Activated CD8-positive, alpha-beta memory T cell treated with anti-CD3 and anti-CD28 coated beads for 36 hours (primary cell): ENCODE data around the gene DRAP1. TPM values are rescaled to one million over a fixed set of nuclear protein-coding genes. Genes with fewer than 3 reads are reported as not detected.

ENCODE experiments used
- CTCF ChIA-PET: fragments of 350-600 bp; sonication (Branson Sonifier 250); formaldehyde crosslinking; loops from one replicate; lab custom pipeline; 2021; ENCODE audit warnings: antibody characterized with exemption; lab: Charles Lee
- POLR2A ChIA-PET: fragments of 350-600 bp; sonication (Branson Sonifier 250); formaldehyde crosslinking; loops from one replicate; lab custom pipeline; 2021; ENCODE audit warnings: antibody characterized with exemption; lab: Charles Lee
- total RNA-seq, 2 experiments: library from RNA; stranded (reverse); gene quantifications; one replicate each; pipeline ENCODE4 v1.2.3, GENCODE V29; 2021

DRAP1 gene
- total RNA-seq, 2 experiments from 2014 or later, result 99.6 to 102 TPM

GRCh38 chr11:65916391-65916790, 2.8 kb upstream of the DRAP1 start:
- ChIA-PET POLR2A (no interaction called here), CTCF (no interaction called here)

GRCh38 chr11:65917077-65917433, 2.2 kb upstream of the DRAP1 start:
- POLR2A ChIA-PET, result interaction anchor here (1.0 to 1.4 kb wide), 3 partner anchors 17 to 28 kb away, joined by 3 to 11 read pairs (median 4); partner anchors contain the start of genes FIBP and FOSL1
- CTCF ChIA-PET, result interaction anchor here (1.2 to 1.8 kb wide), 3 partner anchors 28 to 100 kb away, joined by 3 to 13 read pairs (median 4); partner anchors contain the start of genes CCDC85B and FIBP

- ChIA-PET CTCF (interaction anchor here (0.9 to 1.8 kb wide), 5 partner anchors 16 to 100 kb away, joined by 3 to 13 read pairs (median 4); partner anchors contain the start of genes CCDC85B and FIBP), POLR2A (interaction anchor here (0.6 to 1.4 kb wide), 6 partner anchors 9 to 44 kb away, joined by 3 to 11 read pairs (median 4); partner anchors contain the start of genes FIBP, FOSL1 and SART1)
Observed at GRCh38 chr11:65917434-65918210, 1.6 kb upstream of the DRAP1 start.

- ChIA-PET POLR2A (interaction anchor here (0.6 to 1.4 kb wide), 7 partner anchors 10 to 43 kb away, joined by 3 to 11 read pairs (median 4); partner anchors contain the start of genes CCDC85B, FIBP, FOSL1 and SART1), CTCF (interaction anchor here (0.9 to 1.8 kb wide), 5 partner anchors 17 to 101 kb away, joined by 3 to 13 read pairs (median 4); partner anchors contain the start of genes CCDC85B and FIBP)
Observed at GRCh38 chr11:65918211-65919140, 750 bp upstream of the DRAP1 start, which contains the start of gene C11orf68. Gene C11orf68, minus strand, starts transcription at chr11:65919062. Its CDS starts 31 bp downstream, at chr11:65919031.

- ChIA-PET CTCF (interaction anchor here (0.6 to 3.2 kb wide), 2 partner anchors 29 to 831 kb away, joined by 3 to 10 read pairs; partner anchors contain the start of gene CCDC85B), POLR2A (no interaction called here)
Observed at GRCh38 chr11:65919573-65920371, 546 bp downstream of the DRAP1 start.

GRCh38 chr11:65920372-65920802, 1.2 kb downstream of the DRAP1 start:
- CTCF ChIA-PET, result interaction anchor here (0.6 to 3.4 kb wide), 3 partner anchors 30 to 831 kb away, joined by 3 to 13 read pairs (median 10); partner anchors contain the start of gene CCDC85B
- POLR2A ChIA-PET, result no interaction called here

GRCh38 chr11:65921033-65921555, 1.9 kb downstream of the DRAP1 start:
- POLR2A ChIA-PET, result interaction anchor here (0.6 kb wide), 1 partner anchor 36 kb away, joined by 3 read pairs; no protein-coding TSS in a partner anchor
- CTCF ChIA-PET, result interaction anchor here (3.2 to 3.4 kb wide), 2 partner anchors 30 to 36 kb away, joined by 10 to 13 read pairs; partner anchors contain the start of gene CCDC85B

- CTCF ChIA-PET, result interaction anchor here (1.2 to 3.4 kb wide), 3 partner anchors 24 to 37 kb away, joined by 3 to 13 read pairs (median 10); partner anchors contain the start of gene CCDC85B
- POLR2A ChIA-PET, result interaction anchor here (0.5 to 0.8 kb wide), 3 partner anchors 31 to 614 kb away, joined by 3 read pairs; partner anchors contain the start of gene CCDC85B
Observed at GRCh38 chr11:65921876-65922275, 2.6 kb downstream of the DRAP1 start.

GRCh38 chr11:65922565-65922964, 3.3 kb downstream of the DRAP1 start:
- POLR2A ChIA-PET, result interaction anchor here (0.8 kb wide), 1 partner anchor 32 kb away, joined by 3 read pairs; the partner anchor contains the start of gene CCDC85B

GRCh38 chr11:65925397-65925796, 6.2 kb downstream of the DRAP1 start:
- CTCF ChIA-PET, result interaction anchor here (1.8 kb wide), 1 partner anchor 97 kb away, joined by 3 read pairs; no protein-coding TSS in a partner anchor
- POLR2A ChIA-PET, result no interaction called here

More at GRCh38 chr11:65922565-65922964, 3.3 kb downstream of the DRAP1 start:
- CTCF ChIA-PET, result interaction anchor here (1.2 to 3.4 kb wide), 4 partner anchors 10 to 38 kb away, joined by 3 to 13 read pairs (median 8); partner anchors contain the start of gene CCDC85B

GRCh38 chr11:65927904-65928397, 8.7 kb downstream of the DRAP1 start:
- ChIA-PET POLR2A (interaction anchor here (0.6 to 1.4 kb wide), 5 partner anchors 68 to 1300 kb away, joined by 3 to 6 read pairs (median 4); partner anchors contain the start of gene MUS81), CTCF (interaction anchor here (0.7 to 2.1 kb wide), 5 partner anchors 26 to 117 kb away, joined by 3 to 10 read pairs (median 4); partner anchors contain the start of gene FIBP)

- POLR2A ChIA-PET, result interaction anchor here (0.7 to 1.4 kb wide), 4 partner anchors 69 to 310 kb away, joined by 3 to 6 read pairs (median 4); partner anchors contain the start of gene MUS81
- CTCF ChIA-PET, result interaction anchor here (0.7 to 2.1 kb wide), 5 partner anchors 27 to 116 kb away, joined by 3 to 10 read pairs (median 4); partner anchors contain the start of gene FIBP
Observed at GRCh38 chr11:65928667-65929066, 9.4 kb downstream of the DRAP1 start.

- POLR2A ChIA-PET, result no interaction called here
- CTCF ChIA-PET, result interaction anchor here (1.0 to 2.2 kb wide), 4 partner anchors 9 to 47 kb away, joined by 3 to 6 read pairs (median 5); partner anchors contain the start of gene FIBP
Observed at GRCh38 chr11:65931773-65932557, 12.7 kb downstream of the DRAP1 start.

GRCh38 chr11:65932558-65932919, 13.3 kb downstream of the DRAP1 start:
- POLR2A ChIA-PET, result no interaction called here
- CTCF ChIA-PET, result interaction anchor here (1.0 to 2.2 kb wide), 6 partner anchors 9 to 48 kb away, joined by 3 to 6 read pairs (median 4); partner anchors contain the start of gene FIBP

- ChIA-PET CTCF (no interaction called here), POLR2A (no interaction called here)
Observed at GRCh38 chr11:65934014-65934413, 14.8 kb downstream of the DRAP1 start.
